GM21367 (cell line): ENCODE measurements around the gene SMIM33.
"Not testable (repeated sequence)": the region's sequence is repeated elsewhere in the genome, so short reads cannot be mapped to it uniquely, and the experiment has no call there.

Experiments used
- ATAC-seq: cut with Tn5 transposase; IDR thresholded peaks from one replicate; pipeline ENCODE4 v1.9.1; 2021; ENCODE audit not compliant: unreplicated experiment

The SMIM33 gene

DNA sequence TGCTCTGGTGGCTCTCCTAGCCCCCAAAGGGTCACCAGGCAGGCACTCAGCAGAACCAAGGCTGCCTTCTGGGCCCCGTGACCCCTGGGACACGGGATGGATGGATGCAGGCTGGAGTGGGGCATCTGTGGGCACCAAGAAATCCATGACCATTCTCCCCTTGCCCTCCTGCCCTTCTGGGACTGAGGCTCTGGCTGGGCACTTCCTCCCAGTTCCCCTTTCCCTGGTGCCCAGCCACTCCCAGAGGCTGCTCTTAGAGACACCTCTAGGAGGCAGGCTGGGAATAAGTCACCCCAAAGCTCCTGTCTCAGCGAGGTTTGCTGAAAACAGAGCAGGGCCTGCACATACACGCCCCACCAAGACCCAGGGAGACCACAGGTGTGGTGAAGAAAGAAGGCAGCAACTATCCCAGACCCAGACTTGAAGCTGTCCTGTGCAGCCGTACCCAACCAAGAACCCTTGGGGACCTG is 10.8 kb downstream of the SMIM33 start:
- ATAC-seq = no peak

DNA sequence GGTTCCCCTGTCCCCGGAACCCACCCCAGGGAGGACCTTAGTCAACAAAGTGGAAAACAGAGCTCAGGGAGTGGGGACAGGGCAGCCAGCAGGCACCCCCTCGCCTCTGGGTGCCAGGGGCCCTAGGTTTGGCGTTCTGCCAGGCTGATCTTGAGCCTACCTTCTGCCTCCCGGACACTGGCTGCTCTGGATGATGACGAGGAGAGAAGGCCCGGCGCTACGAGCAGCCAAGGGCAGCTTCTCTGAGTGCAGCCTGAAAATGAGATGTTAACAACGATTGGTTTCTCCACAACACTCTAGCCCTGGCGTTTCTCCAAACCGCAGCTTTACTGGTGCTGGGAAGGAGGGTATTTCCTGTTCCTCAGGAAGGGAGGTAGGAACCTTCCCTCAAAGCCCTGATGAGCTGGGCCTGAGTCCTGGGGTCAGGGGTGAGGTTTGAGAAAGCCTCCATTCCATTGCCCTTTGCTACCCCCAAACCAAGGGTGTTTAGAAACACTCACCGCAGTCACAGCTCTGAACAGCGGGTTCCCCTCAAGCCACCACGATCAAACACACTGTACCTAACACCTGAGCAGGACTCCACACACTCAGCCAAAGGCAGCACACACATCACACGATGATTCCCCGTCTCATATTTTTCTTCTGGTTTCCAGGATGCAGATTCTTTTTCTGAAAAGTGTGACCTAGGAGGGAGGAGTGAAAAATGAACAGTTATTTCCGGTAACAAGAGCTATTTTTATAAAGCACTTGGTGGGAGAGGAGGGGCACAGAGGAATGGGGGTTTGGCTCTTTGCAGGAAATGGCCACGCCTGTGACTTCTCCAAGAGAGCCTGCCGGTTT is 11.5 kb downstream of the SMIM33 start, which contains the start of gene STING1:
Gene STING1, minus strand, starts transcription at position 709 of the 840 bp plus-strand sequence. CDS start 1,054 bp downstream, outside the sequence.
- ATAC-seq = no peak

DNA sequence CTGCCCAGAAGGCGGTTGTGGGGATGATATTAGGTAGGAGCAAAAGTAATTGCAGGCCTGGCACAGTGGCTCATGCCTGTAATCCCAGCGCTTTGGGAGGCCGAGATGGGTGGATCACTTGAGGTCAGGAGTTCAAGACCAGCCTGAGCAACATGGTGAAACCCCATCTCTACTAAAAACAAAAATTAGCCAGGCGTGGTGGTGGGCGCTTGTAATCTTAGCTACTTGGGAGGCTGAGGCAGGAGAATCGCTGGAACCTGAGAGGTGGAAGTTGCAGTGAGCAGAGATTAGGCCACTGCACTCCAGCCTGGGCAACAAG is 12.0 kb downstream of the SMIM33 start:
- ATAC-seq = not testable (repeated sequence)

DNA sequence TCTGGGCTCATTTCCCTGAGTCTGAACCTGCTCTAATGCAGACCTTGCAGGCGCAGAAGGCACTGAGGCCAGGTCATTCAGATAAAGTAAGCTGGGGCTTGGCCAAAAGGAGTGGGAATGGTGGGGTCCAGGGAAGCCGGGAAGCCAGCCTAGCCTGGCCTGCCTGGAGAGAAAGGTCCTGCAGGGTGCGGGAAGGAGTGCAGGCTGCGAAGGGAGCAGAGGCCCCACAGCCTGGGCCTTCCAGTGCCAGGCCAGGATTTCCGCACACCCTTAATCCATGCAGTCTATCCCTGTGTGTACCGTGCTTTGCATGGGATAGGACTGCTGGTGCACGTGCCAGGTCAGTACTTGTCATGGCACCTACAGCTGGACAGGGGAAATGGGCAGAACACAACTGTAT is 15.4 kb downstream of the SMIM33 start:
- ATAC-seq = no peak

DNA sequence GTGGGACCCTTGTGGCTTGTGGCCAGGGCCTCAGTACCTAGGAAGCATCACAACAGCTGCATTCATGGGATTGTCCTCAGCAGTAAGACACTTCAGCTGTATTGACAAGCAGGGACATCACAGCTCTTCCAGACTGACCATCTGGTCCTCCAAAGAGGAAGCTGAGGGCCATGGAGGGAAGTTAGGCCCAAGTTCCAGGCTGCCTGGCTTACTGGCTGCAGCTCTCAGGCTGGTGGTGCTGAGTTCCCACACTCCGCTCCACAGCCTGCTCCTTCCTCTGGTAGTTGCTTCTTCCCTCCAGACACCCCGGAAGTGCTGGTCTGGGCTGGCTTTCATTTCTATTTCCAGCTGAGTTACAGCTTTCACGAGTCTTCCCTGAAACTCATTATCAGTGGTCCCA is 17.5 kb downstream of the SMIM33 start:
- ATAC-seq = no peak

DNA sequence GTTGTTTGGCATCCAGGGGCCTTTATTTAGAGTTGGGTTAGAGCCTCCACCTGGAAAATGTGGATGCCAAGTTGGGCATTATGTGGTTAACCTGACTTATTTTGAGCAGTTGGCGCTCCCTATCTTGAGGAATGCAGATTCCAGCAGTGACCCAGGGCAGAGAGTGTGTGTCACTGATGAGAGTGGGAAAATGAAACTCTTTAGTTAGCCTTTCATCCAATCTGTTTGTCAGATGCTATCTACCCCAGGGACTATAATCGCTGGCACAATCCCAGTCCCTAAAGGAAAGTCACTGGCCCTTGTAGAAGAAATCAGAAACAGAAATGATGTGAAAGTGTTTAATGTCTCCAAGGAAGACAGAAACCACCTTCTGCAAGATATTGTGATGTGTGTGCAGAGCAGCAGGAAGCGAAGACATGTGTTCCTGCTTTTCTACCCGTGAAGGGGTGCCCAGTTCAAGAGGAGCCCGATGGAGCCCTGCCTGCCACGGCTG is 21.9 kb downstream of the SMIM33 start:
- no peak for ATAC-seq

DNA sequence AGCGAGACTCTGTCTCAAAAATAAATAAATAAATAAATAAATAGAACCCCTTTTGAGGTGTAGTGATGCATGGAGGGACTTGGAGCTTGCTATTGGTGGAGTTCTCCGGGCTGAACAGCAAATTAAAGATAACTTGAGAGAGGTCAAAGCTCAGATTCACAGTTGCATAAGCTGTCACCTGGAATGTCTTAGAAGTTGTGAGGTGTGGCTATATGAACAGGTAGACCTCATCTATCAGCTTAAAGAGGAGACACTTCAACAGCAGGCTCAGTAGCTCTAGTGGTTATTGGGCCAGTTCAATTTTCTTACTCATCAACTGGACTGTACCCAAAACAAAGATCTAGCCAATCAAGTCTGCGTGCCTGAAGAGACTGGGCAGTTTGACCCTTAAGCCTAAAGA is 23.5 kb downstream of the SMIM33 start:
- no peak for ATAC-seq

DNA sequence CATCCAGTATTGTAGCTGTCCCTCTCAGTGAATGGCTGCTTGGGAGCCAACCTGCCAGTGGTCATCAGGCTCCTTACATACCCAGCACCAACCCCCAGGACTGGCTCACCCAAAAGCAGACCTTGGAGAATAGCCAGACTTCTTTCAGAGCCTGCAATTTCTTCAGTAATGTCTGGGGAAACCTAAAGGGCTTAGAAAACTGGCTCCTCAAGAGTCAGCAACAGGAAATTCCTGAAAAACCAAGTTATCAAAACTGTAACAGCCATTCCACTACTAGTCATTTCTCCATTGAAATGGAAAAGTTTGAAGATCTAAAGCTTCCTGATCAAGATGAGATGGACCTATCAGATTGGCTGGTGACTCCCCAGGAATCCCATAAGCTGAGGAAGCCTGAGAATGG is 24.0 kb downstream of the SMIM33 start:
- ATAC-seq = no peak

DNA sequence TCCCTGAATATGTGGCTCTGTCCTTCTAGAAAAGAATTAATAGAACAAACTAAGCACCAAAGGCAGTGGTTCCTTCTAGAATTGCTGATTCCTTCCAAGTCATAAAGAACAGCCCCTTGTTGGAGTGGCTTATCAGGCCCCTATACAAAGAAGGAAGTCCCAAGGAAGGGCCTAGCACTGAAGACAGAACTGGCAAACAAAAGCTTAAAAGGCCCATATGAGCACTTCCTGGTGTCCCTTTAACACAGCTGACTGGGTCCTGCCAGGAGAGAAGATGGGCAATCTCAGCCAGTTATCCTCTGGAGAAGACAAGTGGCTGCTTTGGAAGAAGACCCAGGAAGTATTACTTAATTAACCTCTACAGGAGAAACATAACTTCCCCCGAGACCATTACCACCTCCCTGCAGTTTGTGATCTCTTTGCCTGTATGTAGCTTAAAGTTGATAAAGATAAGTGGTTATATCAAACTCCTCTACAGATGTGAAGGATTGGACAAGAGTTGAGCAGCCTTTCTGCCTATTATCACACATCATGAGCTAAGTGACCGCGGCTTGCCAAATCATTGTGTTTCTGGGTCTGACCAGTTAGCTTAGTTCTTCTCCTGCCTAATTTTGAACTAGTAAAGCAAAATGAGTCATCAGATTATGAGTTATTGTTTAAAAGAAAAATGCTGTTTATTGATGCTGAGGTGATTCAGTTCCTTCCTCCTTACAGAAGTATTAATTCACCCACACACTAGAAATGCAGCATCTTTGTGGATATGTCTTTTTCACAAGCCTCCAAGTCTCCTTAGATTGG is 25.0 kb downstream of the SMIM33 start:
- ATAC-seq = no peak

DNA sequence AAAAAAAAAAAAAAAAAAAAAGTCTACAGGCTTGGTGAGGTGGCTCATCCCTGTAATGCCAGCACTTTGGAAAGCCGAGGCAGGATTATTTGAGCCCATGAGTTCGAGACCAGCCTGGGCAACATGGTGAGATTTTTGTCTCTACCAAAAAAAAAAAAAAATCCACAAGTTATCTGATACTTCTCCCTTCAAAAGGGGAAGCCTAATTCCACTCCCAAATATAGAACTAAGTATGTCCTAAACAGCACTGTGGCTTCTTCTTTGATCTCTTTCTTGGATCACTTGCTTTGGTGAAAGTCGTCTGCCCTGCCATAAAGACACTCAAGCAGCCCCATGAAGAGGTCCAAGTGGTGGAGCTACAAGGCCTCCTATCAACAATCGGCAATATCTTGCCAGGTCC is 30.6 kb downstream of the SMIM33 start:
- no peak for ATAC-seq

DNA sequence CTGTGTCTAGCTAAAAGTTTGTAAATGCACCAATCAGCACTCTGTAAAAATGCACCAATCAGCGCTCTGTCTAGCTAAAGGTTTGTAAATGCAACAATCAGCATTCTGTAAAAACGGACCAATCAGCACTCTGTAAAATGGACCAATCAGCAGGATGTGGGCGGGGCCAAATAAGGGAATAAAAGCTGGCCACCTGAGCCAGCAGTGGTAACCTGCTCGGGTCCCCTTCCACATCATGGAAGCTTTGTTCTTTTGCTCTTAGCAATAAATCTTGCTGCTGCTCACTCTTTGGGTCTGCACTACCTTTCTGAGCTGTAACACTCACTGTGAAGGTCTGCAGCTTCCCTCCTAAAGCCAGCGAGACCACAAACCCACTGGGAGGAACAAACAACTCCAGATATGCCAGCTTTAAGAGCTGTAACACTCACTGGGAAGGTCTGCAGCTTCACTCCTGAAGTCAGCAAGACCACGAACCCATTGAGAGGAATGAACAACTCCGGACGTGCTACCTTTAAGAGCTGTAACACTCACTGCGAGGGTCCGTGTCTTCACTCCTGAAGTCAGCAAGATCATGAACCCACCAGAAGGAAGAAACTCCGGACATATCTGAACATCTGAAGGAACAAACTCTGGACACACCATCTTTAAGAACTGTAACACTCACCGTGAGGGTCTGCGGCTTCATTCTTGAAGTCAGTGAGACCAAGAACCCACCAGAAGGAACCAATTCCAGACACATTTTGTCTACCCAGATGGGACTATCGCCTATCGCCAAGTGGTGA is 32.4 kb downstream of the SMIM33 start:
- not testable (repeated sequence) for ATAC-seq

DNA sequence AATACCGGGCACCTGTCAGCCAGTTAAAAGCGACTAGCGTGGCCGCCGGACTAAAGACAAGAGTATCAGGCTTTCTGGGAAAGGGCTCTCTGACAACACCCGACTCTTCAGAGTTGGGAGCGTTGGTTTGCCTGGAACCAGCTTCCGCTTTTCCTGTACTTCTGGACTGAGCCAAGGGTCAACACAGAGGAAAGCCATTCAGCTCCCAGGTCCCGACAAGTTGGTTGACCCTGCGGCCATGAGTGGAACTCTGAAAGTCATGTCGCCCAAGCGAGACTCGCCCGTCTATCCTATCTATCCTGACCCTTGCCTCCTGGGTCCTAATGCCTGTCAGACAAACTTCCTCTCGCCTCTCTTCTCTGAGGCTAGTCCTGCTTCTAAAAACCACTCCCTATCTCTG is 33.1 kb downstream of the SMIM33 start:
- not testable (repeated sequence) for ATAC-seq

DNA sequence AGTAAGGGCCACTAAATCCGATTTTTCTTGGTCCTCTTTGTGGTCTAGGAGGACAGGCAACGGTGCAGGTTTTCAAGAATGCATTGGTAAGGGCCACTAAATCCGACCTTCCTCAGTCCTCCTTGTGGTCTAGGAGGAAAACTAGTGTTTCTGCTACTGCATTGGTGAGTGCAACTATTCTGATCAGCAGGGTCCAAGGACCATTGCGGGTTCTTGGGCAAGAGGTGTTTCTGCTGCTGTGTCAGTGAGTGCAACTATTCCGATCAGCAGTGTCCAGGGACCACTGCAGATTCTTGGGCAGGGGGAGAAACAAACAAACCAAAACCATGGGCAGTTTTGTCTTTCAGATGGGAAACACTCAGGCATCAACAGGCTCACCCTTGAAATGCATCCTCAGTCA is 33.9 kb downstream of the SMIM33 start:
- ATAC-seq = not testable (repeated sequence)

DNA sequence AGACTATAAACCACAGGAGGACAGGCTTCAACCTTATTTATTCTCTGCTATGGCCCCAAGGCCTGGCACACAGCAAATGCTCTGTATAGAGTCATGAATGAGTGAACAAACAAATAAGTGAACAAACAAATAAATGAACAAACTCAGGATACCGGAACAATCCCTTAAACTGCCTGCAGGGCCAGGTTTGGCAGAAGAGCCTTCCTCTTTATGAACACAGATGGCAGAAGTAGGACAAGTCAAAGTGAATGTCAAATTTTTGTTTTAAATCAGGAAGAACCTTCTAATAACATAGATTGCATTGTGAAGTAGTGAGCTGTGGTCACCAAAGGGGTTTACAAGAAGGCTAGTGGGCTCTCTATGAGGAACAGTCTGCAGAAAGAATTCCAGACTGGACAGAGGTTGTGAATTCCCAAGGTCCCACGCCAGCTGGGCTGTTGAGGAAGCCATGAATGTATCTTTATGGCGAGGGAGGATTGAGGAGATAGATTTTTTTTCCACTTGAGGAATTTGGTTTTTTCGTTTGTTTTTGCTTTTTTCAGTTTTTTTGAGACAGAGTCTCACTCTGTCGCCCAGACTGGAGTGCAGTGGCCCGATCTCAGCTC is 42.1 kb downstream of the SMIM33 start:
- ATAC-seq = no peak

DNA sequence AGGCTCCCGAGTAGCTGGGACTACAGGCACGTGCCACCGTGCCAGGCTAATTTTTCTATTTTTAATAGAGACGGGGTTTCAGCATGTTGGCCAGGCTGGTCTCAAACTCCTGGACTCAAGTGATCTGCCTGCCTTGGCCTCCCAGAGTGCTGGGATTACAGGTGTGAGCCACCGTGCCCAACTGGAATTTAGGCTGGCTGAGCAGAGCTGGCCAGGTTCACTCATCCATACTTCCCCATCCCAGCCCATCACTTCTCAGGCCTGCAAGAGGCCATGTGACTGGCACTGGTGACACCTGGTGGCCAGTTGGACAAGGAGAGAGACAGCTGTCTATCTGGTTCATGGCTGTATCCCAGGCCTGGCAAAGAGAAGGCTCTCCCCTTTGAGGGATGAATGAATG is 42.6 kb downstream of the SMIM33 start:
- peak; percentile 39 for ATAC-seq

DNA sequence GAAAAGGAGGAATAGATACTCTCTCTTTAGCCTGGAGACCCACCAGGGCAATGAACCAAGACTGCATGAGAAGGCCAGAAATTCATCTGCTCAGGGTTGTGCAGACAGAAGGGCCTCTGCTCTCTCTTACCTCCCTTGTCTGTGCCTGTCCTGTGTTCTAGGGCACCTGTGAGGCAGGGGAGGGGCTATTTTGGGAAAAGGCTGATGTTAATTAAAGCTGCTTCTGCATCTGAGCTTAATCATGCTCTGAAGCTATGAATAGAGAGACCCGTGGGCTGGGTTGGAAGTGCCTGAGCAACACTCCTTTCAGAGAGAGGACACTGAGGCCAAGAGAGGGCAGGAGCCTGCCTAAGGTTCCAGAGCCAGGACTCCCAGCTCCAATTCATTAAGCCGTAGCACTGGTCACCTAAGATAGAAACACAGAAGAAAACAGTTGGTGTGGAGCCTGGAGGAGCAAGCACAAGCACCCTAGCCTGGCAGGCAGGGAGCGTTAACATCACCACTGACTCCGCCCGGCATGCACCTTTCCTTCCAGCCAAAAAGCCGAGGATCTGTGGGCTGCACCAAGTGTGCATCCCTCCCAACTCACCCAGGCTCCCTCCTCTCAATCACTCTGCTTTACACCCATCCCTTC is 43.2 kb downstream of the SMIM33 start:
- ATAC-seq = no peak

DNA sequence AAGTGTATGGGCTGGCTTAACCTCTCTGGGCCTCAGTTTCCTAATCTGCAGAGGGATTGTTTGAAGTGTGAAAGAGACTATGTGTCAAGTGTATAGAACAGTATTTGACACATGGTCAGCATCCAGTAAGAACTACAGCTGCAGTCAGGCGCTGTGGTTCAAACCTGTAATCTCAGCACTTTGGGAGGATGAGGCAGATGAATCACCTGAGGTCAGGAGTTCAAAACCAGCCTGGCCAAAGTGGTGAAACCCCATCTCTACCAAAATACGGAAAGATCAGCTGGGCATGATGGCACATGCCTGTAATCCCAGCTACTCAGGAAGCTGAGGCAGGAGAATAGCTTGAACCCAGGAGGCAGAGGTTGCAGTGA is 43.7 kb downstream of the SMIM33 start:
- no peak for ATAC-seq

DNA sequence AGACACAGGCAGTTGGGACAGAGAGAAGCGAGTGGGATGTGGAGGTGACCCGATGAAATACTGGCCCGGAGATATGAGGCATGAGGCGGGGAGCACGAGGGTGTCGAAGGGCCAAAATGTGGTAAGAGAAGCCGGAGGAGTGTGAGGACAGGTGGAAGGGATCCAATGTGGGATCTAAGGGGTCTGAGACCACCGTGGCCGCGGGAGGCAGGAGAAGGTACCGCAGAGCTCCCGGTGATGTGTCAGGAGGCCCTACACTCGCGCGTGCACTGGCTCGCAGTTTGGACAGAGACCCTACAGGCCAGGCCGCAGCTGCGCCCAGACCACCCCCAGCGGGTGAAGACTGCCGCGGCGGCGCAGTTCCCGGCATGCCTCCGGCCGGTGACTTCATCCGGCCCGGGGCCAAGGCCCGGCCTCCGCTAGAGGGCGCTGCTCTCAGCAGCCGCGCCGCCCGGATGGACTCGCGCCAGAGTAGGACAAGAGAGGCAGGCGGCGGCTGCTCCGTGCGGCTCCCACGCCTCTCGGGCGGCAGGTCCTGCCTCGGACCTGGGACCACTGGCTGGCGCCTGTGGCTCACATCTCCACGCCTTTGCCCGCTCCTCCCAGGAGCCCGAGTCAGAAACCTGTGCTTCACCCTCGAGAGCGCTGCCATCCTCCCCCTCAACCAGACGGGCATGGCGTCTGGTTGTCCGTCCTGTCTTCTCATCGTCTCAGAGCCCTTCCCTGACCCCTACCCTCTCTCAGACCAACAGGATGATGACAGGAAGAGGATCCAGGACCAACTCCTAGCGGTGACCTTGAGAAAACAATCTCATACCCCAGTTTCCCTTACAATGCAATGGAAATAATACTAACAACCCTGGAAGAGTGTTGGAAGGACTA is 47.1 kb downstream of the SMIM33 start:
- ATAC-seq = peak; percentile 80
